Kidney tubule cell (primary cell): ENCODE results near the gene NTRK2.

Source experiments
- DNase-seq: peaks from one replicate; pipeline ENCODE4 v3.0.0-alpha.2; 2018; ENCODE audit warnings: low spot score

NTRK2 gene

DNA sequence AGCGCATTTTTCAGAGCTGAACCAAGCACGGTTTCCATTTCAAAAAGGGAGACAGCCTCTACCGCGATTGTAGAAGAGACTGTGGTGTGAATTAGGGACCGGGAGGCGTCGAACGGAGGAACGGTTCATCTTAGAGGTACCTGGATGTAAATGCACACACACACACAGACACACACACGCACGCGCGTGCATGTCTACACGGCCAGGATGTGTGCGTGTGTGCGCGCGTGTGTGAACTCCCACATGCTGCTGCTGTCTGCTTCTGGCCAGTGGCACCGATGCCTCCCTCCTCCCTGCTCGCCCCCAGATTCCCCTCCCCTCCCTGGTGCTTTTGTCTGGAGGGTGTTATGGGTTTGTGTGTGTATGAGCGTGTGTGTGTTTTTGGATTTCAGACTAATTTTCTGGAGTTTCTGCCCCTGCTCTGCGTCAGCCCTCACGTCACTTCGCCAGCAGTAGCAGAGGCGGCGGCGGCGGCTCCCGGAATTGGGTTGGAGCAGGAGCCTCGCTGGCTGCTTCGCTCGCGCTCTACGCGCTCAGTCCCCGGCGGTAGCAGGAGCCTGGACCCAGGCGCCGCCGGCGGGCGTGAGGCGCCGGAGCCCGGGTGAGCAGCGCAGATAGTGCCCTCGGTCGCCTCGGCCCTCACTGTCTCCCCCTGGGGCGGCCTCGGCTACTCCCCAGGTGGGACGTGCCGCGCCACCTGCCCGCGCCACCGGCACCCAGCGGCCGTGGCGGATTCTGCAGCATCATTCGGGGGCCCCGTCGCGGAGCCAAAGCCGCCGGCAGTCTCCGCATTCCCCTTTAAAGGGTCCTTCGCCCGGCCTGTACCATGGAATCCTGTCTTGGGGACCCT, at the start of gene NTRK2:
Gene NTRK2, plus strand, starts transcription at position 442 of the 850 bp plus-strand sequence. CDS start 1,020 bp downstream, outside the sequence.
- peak; percentile 55 for DNase-seq

GRCh38 chr9:84620338-84620737, 49.2 kb upstream of the NTRK2 start:
- DNase-seq, result no peak

DNA sequence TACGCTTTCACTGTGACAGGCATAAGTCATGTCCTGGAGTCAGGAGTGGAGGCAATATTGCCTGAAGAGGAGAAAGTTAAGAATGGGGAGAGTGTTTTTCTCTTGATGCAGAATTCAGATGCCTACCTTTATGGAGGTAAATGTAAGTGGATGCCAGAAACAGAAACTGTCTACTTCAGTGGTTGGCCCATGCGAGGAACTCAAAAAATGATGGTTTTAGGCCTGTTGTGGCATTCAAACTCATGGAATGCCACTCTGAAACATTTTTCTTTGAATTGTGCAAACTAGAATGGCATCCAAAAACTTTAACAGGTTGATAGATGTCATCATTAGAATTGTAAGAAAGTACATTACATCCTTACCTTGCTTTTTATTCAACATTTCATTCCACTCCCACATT, 47.7 kb upstream of the NTRK2 start:
- no peak for DNase-seq

- DNase-seq, result no peak
These were observed 46.5 kb upstream of the NTRK2 start for GRCh38 chr9:84622981-84623380.

DNA sequence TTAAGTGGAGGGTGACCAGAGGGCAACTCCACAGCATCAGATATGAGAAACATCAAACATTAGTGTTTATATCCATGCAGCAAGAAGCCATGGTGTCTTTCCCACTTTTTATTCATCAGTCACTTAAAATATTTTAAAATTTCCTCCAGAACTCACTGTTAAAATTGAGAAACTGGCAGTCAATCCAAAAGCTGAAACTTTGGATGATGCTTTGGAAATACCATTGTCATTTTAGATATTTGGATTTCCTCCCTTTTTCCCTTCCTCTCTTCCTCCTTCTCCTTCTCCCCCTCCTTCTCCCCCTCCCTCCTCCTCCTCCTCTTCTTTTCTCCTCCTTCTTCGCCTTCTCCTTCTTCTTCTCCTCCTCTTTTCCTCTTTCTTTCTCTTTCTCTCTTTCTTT, 33.1 kb upstream of the NTRK2 start:
- DNase-seq, result no peak

- DNase-seq, result peak; percentile 13
These were observed 26.9 kb upstream of the NTRK2 start for GRCh38 chr9:84642553-84643141.

DNA sequence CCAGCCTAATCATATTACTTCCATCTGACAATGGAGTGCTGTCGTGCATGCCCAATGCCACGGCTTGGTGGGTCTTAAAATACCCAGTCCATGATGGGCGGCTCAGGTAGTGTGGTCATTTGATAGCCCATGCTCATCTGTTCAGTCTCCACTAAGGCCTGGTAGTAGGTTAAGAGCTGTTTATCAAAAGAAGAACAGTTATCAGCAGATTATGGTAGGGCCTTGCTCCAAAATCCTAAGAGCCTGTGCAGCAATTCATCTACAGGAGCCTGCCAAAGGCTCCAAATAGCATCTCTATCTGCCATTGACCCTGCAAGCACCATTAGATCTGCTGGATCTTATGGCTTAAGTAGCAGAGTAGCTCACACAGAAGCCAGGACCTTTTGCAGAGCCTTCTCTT, 21.8 kb upstream of the NTRK2 start:
- DNase-seq, result no peak

DNA sequence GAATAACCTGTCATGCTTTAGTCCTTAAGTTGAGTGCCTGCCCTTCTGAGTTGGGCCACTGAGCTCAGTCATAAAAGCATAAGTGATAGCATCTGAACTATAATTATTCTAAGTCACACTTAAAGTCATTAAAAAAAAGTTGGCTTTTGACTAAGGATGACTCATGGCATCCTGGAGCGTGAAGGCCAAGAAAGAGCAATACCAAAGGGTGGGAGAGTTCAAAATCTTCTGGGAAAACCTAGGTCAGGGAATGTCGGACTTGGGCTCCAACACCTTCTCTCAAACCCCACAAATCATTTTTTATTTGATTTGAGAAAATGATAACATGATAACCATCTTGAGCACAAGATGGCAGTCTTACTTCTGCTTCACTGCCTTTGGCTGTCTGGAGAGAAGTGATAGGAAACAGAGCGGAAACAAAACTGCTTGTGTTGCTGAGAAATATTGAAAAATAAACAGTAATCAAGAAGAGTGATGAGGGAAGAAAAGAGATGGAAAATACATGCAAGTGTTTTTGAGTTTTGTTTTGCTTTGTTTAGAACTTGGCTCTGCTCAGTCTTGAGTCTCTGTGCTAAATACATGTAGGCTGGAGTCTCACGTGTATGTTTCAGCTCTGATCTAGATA, 16.9 kb upstream of the NTRK2 start:
- DNase-seq, result peak; percentile 54

- DNase-seq, result no peak
These were observed 14.1 kb upstream of the NTRK2 start for GRCh38 chr9:84655447-84655846.

DNA sequence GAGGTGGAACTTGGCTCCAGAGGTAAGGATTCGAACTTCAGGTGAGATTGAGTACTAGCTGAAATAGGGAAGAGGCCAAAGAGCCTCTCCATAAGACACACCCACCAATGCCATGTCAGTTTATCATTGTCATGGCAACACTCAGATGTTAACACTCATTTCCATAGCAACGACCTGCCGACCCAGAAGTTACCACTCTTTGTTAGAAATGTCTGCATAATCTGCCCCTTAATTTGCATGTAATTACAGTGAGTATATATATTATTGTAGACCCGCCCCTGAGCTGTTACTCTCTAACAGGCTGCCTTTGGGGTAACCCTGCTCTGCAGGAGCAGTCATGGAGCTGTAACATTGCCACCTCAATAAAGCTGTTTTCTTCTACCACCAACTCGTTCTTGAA, 10.2 kb upstream of the NTRK2 start:
- DNase-seq, result no peak

GRCh38 chr9:84659773-84660172, 9.8 kb upstream of the NTRK2 start:
- no peak for DNase-seq

- peak; percentile 52 for DNase-seq
These were observed 1.8 kb upstream of the NTRK2 start for GRCh38 chr9:84667571-84668195.

DNA sequence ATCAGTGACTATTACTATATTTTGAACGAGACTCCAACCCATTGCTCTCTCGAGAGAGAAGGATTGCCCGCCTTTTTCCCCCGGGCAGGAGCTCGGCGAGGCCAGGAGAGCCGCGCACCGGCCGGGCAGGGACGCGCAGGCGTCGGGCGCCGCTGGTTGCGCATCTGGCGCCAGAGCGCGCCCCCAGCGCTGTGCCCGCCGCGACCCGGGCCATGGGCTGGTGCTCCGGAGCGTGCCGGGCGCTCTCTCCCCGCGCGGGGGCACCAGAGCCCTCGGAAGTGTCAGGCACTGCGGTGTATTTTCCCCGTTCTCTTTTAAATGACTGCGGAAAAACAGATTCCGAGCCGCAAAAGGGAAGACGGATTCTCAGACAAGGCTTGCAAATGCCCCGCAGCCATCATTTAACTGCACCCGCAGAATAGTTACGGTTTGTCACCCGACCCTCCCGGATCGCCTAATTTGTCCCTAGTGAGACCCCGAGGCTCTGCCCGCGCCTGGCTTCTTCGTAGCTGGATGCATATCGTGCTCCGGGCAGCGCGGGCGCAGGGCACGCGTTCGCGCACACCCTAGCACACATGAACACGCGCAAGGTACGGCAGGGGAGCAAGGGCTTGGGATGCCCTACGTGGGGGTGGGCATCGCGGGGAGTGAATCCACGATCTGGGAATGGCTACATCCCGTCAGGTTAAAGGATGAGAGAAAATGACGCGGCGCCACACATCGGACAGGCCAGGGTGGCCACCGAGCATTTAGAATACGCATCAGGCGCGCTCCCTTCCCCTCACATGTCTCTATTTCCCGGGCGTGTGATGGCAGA, 1.1 kb upstream of the NTRK2 start:
- peak; percentile 84 for DNase-seq

GRCh38 chr9:84669013-84669287, 579 bp upstream of the NTRK2 start:
- no peak for DNase-seq

DNA sequence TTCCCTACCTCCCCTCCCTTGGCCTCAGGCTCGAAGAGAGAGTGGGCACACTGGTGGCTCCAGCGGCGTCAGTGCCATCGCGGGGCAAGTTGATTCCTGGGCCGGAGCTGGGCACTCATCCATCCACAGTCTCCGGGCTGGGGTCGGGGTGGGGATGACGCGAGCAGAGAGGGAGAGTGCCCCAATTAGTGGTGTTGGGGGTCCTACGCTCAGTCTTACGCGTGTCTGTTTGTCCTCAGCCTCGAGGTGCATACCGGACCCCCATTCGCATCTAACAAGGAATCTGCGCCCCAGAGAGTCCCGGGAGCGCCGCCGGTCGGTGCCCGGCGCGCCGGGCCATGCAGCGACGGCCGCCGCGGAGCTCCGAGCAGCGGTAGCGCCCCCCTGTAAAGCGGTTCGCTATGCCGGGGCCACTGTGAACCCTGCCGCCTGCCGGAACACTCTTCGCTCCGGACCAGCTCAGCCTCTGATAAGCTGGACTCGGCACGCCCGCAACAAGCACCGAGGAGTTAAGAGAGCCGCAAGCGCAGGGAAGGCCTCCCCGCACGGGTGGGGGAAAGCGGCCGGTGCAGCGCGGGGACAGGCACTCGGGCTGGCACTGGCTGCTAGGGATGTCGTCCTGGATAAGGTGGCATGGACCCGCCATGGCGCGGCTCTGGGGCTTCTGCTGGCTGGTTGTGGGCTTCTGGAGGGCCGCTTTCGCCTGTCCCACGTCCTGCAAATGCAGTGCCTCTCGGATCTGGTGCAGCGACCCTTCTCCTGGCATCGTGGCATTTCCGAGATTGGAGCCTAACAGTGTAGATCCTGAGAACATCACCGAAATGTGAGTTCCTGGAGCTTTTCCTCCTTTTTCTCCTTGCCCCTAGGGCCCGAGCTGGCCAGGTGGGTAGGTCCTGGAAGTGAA, 861 bp downstream of the NTRK2 start:
- DNase-seq, result peak; percentile 23

DNA sequence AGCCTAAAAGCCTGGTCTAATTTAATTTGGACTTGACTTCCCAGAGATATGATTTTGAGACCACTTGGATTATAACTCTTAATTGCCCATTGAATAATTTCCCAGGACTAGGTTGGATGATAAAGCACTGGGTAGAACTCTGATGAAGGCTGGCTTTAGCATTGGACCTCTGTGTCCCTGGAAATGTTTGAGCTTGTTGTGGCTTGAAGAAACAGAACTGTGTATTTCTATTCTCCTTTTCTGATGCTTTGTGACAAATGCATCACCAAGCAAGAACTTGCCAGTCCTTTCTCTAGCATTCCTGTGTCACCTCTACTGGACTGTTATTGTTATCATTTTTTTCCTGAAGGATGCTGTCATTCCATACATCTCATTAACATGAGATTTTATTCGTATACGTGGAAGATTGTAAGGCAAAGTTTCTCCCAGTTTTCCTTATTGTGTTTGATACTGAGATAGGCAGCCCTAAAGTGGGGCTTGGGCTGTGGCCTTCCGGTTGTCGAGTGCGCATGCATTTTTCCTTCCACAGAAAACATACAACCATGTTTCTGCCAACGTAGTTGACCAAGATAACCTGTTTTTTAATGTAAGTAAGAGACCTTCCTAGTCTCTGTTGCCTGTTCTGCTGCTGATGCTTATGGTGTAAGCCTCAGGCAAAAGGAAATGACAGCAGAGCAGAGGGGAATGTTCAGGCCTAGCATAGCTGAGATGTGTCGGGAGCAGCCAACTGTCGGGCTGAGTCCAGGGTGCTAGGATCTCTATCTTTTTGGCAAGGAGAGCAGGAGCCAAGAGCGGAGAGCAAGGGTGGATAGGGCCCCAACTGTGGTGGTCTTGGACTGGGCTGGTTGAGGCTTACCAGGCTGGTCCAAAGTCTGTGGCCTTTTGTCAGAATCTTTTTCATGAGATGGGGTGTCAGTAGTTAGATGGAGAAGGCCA, 2.3 kb downstream of the NTRK2 start:
- DNase-seq, result peak; percentile 12

- DNase-seq, result no peak
These were observed 4.3 kb downstream of the NTRK2 start for GRCh38 chr9:84673806-84674205.

- peak; percentile 49 for DNase-seq
These were observed 7.6 kb downstream of the NTRK2 start for GRCh38 chr9:84677080-84677479.

GRCh38 chr9:84679571-84679970, 10.0 kb downstream of the NTRK2 start:
- peak; percentile 19 for DNase-seq
